GM06990 (cell line): ENCODE measurements around the gene NIPSNAP2.
"Not testable (repeated sequence)": the region's sequence is repeated elsewhere in the genome, so short reads cannot be mapped to it uniquely, and the experiment has no call there.

ENCODE experiments used
- DNase-seq: peaks from one replicate; pipeline ENCODE4 v3.0.0-alpha.2; 2011; ENCODE audit not compliant: insufficient read length; ENCODE audit errors: extremely low read depth
- H3K27me3 ChIP-seq: replicated peaks from 2 replicates; pipeline ENCODE4 v1.6.0; 2011; ENCODE audit warnings: low read length; ENCODE audit not compliant: control insufficient read depth, insufficient read depth
- H3K36me3 ChIP-seq: 2 replicates; pipeline ENCODE4 v1.5.1; 2011; ENCODE audit warnings: low read length; ENCODE audit not compliant: control insufficient read depth, insufficient read depth
- H3K4me3 ChIP-seq: replicated peaks from 2 replicates; pipeline ENCODE4 v1.5.1; 2011; ENCODE audit warnings: low read depth, mild to moderate bottlenecking, control low read depth, low read length
- CTCF ChIP-seq: IDR thresholded peaks from 2 replicates; pipeline ENCODE4 v1.5.1; 2011; ENCODE audit warnings: low read length, control low read depth, mild to moderate bottlenecking, inconsistent platforms; ENCODE audit not compliant: insufficient read depth, poor library complexity, severe bottlenecking

Gene NIPSNAP2

GRCh38 chr7:56048245-56048644 lies 83.9 kb downstream of the NIPSNAP2 start:
- H3K27me3 ChIP-seq = no peaks in the 10 kb centered on the region
- TF ChIP-seq CTCF = no peak
- DNase-seq = no peak
- H3K4me3 ChIP-seq = no peak overlapping the region
- H3K36me3 ChIP-seq = no peaks in the 10 kb centered on the region; the same call in 1 of the 2 replicates

GRCh38 chr7:56048763-56049162 lies 84.4 kb downstream of the NIPSNAP2 start:
- not testable (repeated sequence) for H3K36me3 ChIP-seq, H3K27me3 ChIP-seq, DNase-seq, H3K4me3 ChIP-seq
